Activated naive CD8-positive, alpha-beta T cell treated with anti-CD3 and anti-CD28 coated beads, Interleukin-2, amount 10 ng/mL, durations not matched to agents 7 days and 5 days (primary cell): ENCODE results near the gene HYAL3. TPM values are rescaled to one million over a fixed set of nuclear protein-coding genes. Genes with fewer than 3 reads are reported as not detected.

ENCODE experiments used
- ATAC-seq: fragments of 150-1000 bp; cut with Tn5 transposase; one replicate; pipeline ENCODE4 v1.10.0; 2021; ENCODE audit warnings: low read depth, moderate library complexity
- POLR2A ChIA-PET: fragments of 350-600 bp; sonication (Branson Sonifier 250); formaldehyde crosslinking; loops from one replicate; lab custom pipeline; 2021; ENCODE audit warnings: antibody characterized with exemption; lab: Charles Lee
- DNase-seq: peaks from one replicate; pipeline ENCODE4 v3.0.0; 2021
- H3K27ac Mint-ChIP-seq: one replicate; pipeline ENCODE4 v1.8.0; 2022; ENCODE audit warnings: mild to moderate bottlenecking, mixed read lengths
- H3K27me3 Mint-ChIP-seq: one replicate; pipeline ENCODE4 v1.8.0; 2022; ENCODE audit warnings: mild to moderate bottlenecking, moderate library complexity, mixed read lengths
- H3K36me3 Mint-ChIP-seq: one replicate; pipeline ENCODE4 v1.8.0; 2021; ENCODE audit warnings: mild to moderate bottlenecking, mixed read lengths
- H3K4me1 Mint-ChIP-seq: one replicate; pipeline ENCODE4 v1.8.0; 2021; ENCODE audit warnings: mixed read lengths
- H3K4me3 Mint-ChIP-seq: one replicate; pipeline ENCODE4 v1.8.0; 2022; ENCODE audit warnings: mild to moderate bottlenecking, moderate library complexity, mixed read lengths
- H3K9me3 Mint-ChIP-seq: one replicate; pipeline ENCODE4 v1.8.0; 2021; ENCODE audit warnings: mixed read lengths
- total RNA-seq, 2 experiments: library from RNA; stranded (reverse); gene quantifications; one replicate each; pipeline ENCODE4 v1.2.3, GENCODE V29; 2021

The HYAL3 gene
- total RNA-seq, 2 experiments from 2014 or later, result 5.9 to 7.0 TPM

DNA sequence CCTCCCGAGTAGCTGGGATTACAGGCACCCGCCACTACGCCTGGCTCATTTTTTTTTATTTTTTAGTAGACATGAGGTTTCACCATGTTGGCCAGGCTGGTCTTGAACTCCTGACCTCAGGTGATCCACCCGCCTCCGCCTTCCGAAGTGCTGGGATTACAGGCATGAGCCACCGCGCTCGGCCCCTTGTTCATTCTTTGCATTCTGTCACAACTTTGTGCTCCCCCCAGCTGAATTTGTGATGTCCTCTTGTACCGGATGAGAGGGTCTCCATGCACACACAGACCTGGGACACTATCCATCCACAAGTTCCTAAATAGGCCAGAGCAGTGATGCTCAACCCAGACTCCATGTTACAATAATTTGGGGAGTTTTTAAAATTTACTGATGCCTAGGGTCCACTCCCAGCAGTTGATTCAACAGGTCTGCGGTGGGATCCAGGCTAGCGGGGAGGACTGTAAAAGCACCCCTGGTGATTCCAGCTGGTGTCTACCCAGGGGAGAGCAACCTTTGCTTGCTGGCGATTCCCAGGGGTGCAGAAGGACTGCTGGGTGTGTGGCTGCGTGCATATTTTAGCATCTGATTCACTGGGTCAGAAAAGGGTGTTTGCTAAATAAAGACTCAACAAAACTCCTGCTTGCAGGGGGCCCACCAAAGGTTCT, 40.4 kb upstream of the HYAL3 start:
- POLR2A ChIA-PET, result interaction anchor here (0.8 to 10.5 kb wide), 15 partner anchors 9 to 536 kb away, joined by 3 to 439 read pairs (median 30); partner anchors contain the start of genes C3orf18, CISH, CYB561D2 and HEMK1
- ATAC-seq (no peak), DNase-seq (no peak)
- peaks cover 41% of the 10 kb centered on the region for H3K36me3 Mint-ChIP-seq
- no peaks in the 10 kb centered on the region for H3K27me3 Mint-ChIP-seq
- H3K27ac Mint-ChIP-seq, result peak overlapping the region; percentile 99
- peaks cover 32% of the 10 kb centered on the region for H3K4me1 Mint-ChIP-seq
- H3K9me3 Mint-ChIP-seq, result no peaks in the 10 kb centered on the region
- peak overlapping the region; percentile 99 for H3K4me3 Mint-ChIP-seq

GRCh38 chr3:50338965-50339364, 39.8 kb upstream of the HYAL3 start:
- no peak for ATAC-seq
- POLR2A ChIA-PET, result interaction anchor here (0.6 to 10.5 kb wide), 12 partner anchors 10 to 988 kb away, joined by 3 to 439 read pairs (median 36); partner anchors contain the start of genes C3orf18, CISH, CYB561D2 and GNAI2
- Mint-ChIP-seq H3K36me3 (peaks cover 45% of the 10 kb centered on the region), H3K4me1 (peaks cover 38% of the 10 kb centered on the region), H3K9me3 (no peaks in the 10 kb centered on the region), H3K4me3 (peak overlapping the region; percentile 99), H3K27ac (peak overlapping the region; percentile 99), H3K27me3 (no peaks in the 10 kb centered on the region)
- no peak for DNase-seq

- POLR2A ChIA-PET, result interaction anchor here (0.6 to 10.5 kb wide), 31 partner anchors 8 to 1935 kb away, joined by 3 to 439 read pairs (median 5); partner anchors contain the start of genes C3orf18, CISH, CYB561D2 and GNAI2
- Mint-ChIP-seq H3K9me3 (no peaks in the 10 kb centered on the region), H3K4me1 (peaks cover 43% of the 10 kb centered on the region), H3K27ac (peak overlapping the region; percentile 99), H3K36me3 (peaks cover 50% of the 10 kb centered on the region), H3K4me3 (peak overlapping the region; percentile 99), H3K27me3 (no peaks in the 10 kb centered on the region)
- DNase-seq (peak; percentile 93), ATAC-seq (peak; percentile 69)
These were observed 38.1 kb upstream of the HYAL3 start for GRCh38 chr3:50337175-50337861.

DNA sequence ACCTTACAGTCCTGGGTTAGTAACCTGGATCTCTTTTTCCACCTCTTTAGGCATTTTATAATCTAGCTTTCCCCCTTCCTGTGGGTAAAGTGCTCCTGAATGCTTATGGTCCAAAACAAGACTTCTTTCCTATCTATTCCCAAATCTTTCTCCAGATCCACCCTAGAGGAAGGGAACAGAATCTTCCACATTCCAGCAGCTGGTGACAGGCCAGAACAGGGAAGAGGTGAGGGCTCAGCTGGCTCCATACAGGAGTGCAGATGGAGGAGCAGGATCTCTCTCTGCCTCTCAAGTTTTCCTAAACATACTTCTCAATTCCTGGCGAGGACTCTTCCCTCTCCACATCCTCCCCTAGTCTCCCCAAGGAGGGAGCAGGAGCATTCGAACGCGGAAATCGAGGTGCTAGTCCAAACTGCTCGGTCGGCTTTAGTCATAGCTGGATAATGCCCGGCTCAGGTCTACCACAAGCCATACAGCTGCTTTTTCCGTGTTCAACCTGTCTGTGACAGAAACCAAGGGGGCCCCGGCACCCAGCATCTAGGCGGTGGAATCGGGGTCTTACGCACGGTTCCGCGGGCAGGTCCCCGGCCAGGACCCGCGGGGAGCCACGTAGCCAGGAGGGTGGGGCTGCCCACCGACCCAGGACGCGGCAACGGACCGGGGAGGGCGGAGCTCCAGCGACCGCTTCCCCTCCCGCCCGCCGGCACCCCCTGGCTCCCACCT, 37.4 kb upstream of the HYAL3 start:
- H3K27ac Mint-ChIP-seq, result peak overlapping the region; percentile 99
- POLR2A ChIA-PET, result interaction anchor here (0.6 to 10.5 kb wide), 29 partner anchors 8 to 1049 kb away, joined by 3 to 439 read pairs (median 6); partner anchors contain the start of genes C3orf18, CISH, CYB561D2 and GNAI2
- no peak for ATAC-seq
- DNase-seq, result no peak
- H3K27me3 Mint-ChIP-seq, result no peaks in the 10 kb centered on the region
- no peaks in the 10 kb centered on the region for H3K9me3 Mint-ChIP-seq
- peaks cover 38% of the 10 kb centered on the region for H3K4me1 Mint-ChIP-seq
- H3K36me3 Mint-ChIP-seq, result peaks cover 55% of the 10 kb centered on the region
- peak overlapping the region; percentile 99 for H3K4me3 Mint-ChIP-seq

GRCh38 chr3:50334339-50335075, 35.3 kb upstream of the HYAL3 start:
- no peaks in the 10 kb centered on the region for H3K9me3 Mint-ChIP-seq
- no peaks in the 10 kb centered on the region for H3K27me3 Mint-ChIP-seq
- H3K4me3 Mint-ChIP-seq, result peak overlapping the region; percentile 74
- peaks cover 40% of the 10 kb centered on the region for H3K4me1 Mint-ChIP-seq
- peak overlapping the region; percentile 99 for H3K27ac Mint-ChIP-seq
- no peak for DNase-seq
- H3K36me3 Mint-ChIP-seq, result peaks cover 63% of the 10 kb centered on the region
- no peak for ATAC-seq
- POLR2A ChIA-PET, result interaction anchor here (0.6 to 10.5 kb wide), 8 partner anchors 10 to 275 kb away, joined by 3 to 439 read pairs (median 4); partner anchors contain the start of genes CISH, CYB561D2, HEMK1 and HYAL3

DNA sequence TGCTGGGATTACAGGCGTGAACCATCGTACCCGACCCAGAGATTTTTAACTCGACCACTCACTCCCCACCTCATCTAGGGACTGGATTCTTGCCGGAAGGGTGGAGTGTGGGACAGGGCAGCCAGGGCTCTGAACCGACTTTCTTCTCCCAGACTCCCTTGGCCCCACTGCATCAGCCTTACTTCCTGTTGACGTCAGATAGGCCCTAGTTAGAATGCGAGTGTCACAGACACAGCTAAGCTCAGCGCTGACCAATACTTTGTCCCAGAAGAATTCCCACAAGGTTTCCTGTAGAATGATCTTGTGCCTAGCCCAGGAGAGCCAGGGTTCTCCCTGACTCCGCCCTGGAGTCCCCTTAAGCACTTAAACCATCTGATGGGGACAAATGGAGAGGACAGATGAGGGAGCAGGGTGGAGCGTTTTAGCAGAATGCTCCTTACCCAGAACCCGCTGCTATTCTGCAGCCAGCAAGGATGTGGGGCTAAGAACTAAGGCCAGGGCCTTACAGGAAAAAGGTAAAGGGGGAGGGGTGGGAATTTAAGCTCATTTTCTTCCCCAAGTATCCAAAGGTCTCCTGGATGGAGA, 34.6 kb upstream of the HYAL3 start:
- no peaks in the 10 kb centered on the region for H3K9me3 Mint-ChIP-seq
- peak overlapping the region; percentile 74 for H3K4me3 Mint-ChIP-seq
- H3K36me3 Mint-ChIP-seq, result peaks cover 57% of the 10 kb centered on the region
- H3K27ac Mint-ChIP-seq, result peak overlapping the region; percentile 99
- POLR2A ChIA-PET, result interaction anchor here (0.6 to 10.5 kb wide), 9 partner anchors 9 to 275 kb away, joined by 3 to 439 read pairs (median 4); partner anchors contain the start of genes CISH, CYB561D2, HEMK1 and HYAL3
- DNase-seq (no peak), ATAC-seq (no peak)
- no peaks in the 10 kb centered on the region for H3K27me3 Mint-ChIP-seq
- H3K4me1 Mint-ChIP-seq, result peaks cover 36% of the 10 kb centered on the region

- ATAC-seq, result no peak
- POLR2A ChIA-PET, result interaction anchor here (1.3 to 4.9 kb wide), 3 partner anchors 9 to 39 kb away, joined by 4 to 30 read pairs (median 5); partner anchors contain the start of genes HYAL3, IFRD2, NAA80 and RASSF1
- H3K4me1 Mint-ChIP-seq, result peaks cover 43% of the 10 kb centered on the region
These were observed 32.2 kb upstream of the HYAL3 start for GRCh38 chr3:50331364-50331907.

DNA sequence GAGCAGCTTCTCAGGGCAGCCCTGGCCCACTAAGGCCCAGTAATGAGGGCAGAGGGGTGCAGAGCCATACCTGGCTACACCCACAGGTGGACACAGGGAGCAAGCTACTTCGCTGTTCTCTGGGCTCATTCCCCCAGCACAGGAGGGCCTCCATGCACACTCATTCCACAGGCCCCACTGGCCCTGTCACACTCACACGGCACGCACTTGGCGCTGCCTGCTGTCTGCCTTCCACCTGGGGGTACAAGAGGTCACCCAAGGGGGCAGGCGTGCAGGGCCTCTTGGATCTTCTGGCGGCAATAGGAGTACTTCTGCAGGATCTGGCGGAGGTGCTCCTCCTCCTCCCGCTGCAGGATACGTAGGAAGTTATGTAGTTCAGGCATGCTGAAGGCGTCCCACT, 31.1 kb upstream of the HYAL3 start:
- Mint-ChIP-seq H3K4me3 (no peak overlapping the region), H3K36me3 (peaks cover 30% of the 10 kb centered on the region), H3K27me3 (no peaks in the 10 kb centered on the region), H3K4me1 (peaks cover 37% of the 10 kb centered on the region), H3K27ac (no peak overlapping the region), H3K9me3 (no peaks in the 10 kb centered on the region)
- no peak for DNase-seq
- ATAC-seq, result no peak
- POLR2A ChIA-PET, result interaction anchor here (0.5 to 4.9 kb wide), 4 partner anchors 7 to 1170 kb away, joined by 3 to 76 read pairs (median 18); partner anchors contain the start of genes DCAF1, IFRD2 and RASSF1

More at GRCh38 chr3:50331364-50331907, 32.2 kb upstream of the HYAL3 start:
- no peak for DNase-seq
- Mint-ChIP-seq H3K27ac (peak overlapping the region; percentile 21), H3K36me3 (peaks cover 41% of the 10 kb centered on the region), H3K9me3 (no peaks in the 10 kb centered on the region), H3K27me3 (no peaks in the 10 kb centered on the region), H3K4me3 (no peak overlapping the region)

GRCh38 chr3:50327943-50328691, 28.9 kb upstream of the HYAL3 start, which contains the start of gene TUSC2:
TSS of gene TUSC2 (minus strand) at chr3:50328223. CDS start at chr3:50328099, 124 bp downstream.
- peak within 1 kb of the TSS; percentile 95 for H3K4me3 Mint-ChIP-seq
- DNase-seq (peak; percentile 95), ATAC-seq (peak; percentile 87)
- H3K36me3 Mint-ChIP-seq, result peaks cover 19% of the 10 kb centered on the region
- no peaks in the 10 kb centered on the region for H3K27me3 Mint-ChIP-seq
- peaks cover 23% of the 10 kb centered on the region for H3K4me1 Mint-ChIP-seq
- no peaks in the 10 kb centered on the region for H3K9me3 Mint-ChIP-seq
- peak within 1 kb of the TSS; percentile 88 for H3K27ac Mint-ChIP-seq
- POLR2A ChIA-PET, result interaction anchor here (1.0 to 4.9 kb wide), 16 partner anchors 9 to 239 kb away, joined by 3 to 76 read pairs (median 4); partner anchors contain the start of genes CYB561D2, HYAL3, IFRD2 and NAA80

DNA sequence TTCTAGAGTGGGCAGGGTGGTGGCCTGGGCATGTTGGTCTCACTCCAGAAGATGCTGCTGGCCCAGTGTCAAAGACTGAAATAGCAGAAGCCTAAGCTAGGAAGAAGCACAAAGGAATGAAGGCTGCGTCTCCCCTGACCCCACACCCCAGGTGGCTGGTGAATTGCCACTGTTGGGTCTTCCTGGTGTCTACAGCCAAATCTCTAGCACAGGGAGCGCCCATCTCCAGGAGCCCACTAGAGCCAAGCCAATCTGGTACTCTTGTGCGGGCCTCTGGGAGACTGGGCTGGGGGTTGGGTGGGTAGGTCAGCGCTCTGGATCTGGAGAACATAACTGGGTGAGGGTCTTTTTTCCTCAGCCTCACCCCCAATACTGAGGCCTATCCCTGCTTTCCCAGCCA, 27.9 kb upstream of the HYAL3 start:
- POLR2A ChIA-PET, result interaction anchor here (1.2 to 4.9 kb wide), 8 partner anchors 9 to 35 kb away, joined by 3 to 76 read pairs (median 8); partner anchors contain the start of genes CYB561D2, HYAL3, IFRD2 and NAA80
- Mint-ChIP-seq H3K36me3 (peaks cover 17% of the 10 kb centered on the region), H3K27ac (peak overlapping the region; percentile 70), H3K27me3 (no peaks in the 10 kb centered on the region), H3K4me1 (peaks cover 23% of the 10 kb centered on the region), H3K4me3 (peak overlapping the region; percentile 95), H3K9me3 (no peaks in the 10 kb centered on the region)
- no peak for ATAC-seq
- DNase-seq, result no peak

GRCh38 chr3:50326182-50326541, 27.0 kb upstream of the HYAL3 start:
- H3K9me3 Mint-ChIP-seq, result no peaks in the 10 kb centered on the region

More at GRCh38 chr3:50326182-50326541, 27.0 kb upstream of the HYAL3 start:
- DNase-seq (no peak), ATAC-seq (no peak)
- POLR2A ChIA-PET, result interaction anchor here (1.2 kb wide), 1 partner anchor 30 kb away, joined by 3 read pairs; no protein-coding TSS in a partner anchor
- H3K27me3 Mint-ChIP-seq, result no peaks in the 10 kb centered on the region
- peaks cover 13% of the 10 kb centered on the region for H3K36me3 Mint-ChIP-seq
- H3K27ac Mint-ChIP-seq, result peak overlapping the region; percentile 38
- peaks cover 23% of the 10 kb centered on the region for H3K4me1 Mint-ChIP-seq
- no peak overlapping the region for H3K4me3 Mint-ChIP-seq
